Neural cell (in vitro differentiated cells): ENCODE measurements around the gene MACC1. TPM values are rescaled to one million over a fixed set of nuclear protein-coding genes. Genes with fewer than 3 reads are reported as not detected.

Experiments used
- H2AFZ ChIP-seq: fragments of 200-600, 300-800 bp; sonication (generic), shearing (Covaris generic); 2 replicates; pipeline ENCODE4 v1.6.0; 2014; ENCODE audit warnings: low read depth, mild to moderate bottlenecking, antibody characterized with exemption, low read length, moderate library complexity
- H3F3A ChIP-seq: fragments of 200-600 bp; shearing (Covaris generic); 2 replicates; pipeline ENCODE4 v1.6.1; 2016; ENCODE audit warnings: mild to moderate bottlenecking, moderate library complexity, mixed read lengths, antibody characterized with exemption, low read length; ENCODE audit not compliant: insufficient read depth, poor library complexity, severe bottlenecking
- H3K27ac ChIP-seq: fragments of 200-600, 300-800 bp; sonication (generic), shearing (Covaris generic); 2 replicates; pipeline ENCODE4 v1.5.1; 2014; ENCODE audit warnings: mild to moderate bottlenecking, low read length, moderate library complexity
- H3K27me3 ChIP-seq: fragments of 300-800, 200-600 bp; sonication (generic), shearing (Covaris generic); 2 replicates; pipeline ENCODE4 v1.6.0; 2014; ENCODE audit warnings: mild to moderate bottlenecking, low read depth, low read length, moderate library complexity; ENCODE audit not compliant: insufficient read depth
- H3K36me3 ChIP-seq: fragments of 300-800, 200-600 bp; sonication (generic), shearing (Covaris generic); 2 replicates; pipeline ENCODE4 v1.5.1; 2014; ENCODE audit warnings: mild to moderate bottlenecking, antibody characterized with exemption, low read length, moderate library complexity; ENCODE audit not compliant: insufficient read depth
- H3K4me2 ChIP-seq: fragments of 300-800, 200-600 bp; sonication (generic), shearing (Covaris generic); 2 replicates; pipeline ENCODE4 v1.6.0; 2014; ENCODE audit warnings: mild to moderate bottlenecking, low read length
- H3K4me3 ChIP-seq: fragments of 300-800, 200-600 bp; sonication (generic), shearing (Covaris generic); 2 replicates; pipeline ENCODE4 v1.5.1; 2014; ENCODE audit warnings: mild to moderate bottlenecking, low read length, moderate library complexity
- H3K79me2 ChIP-seq: fragments of 200-600 bp; shearing (Covaris generic); replicated peaks from 2 replicates; pipeline ENCODE4 v1.6.0; 2014; ENCODE audit warnings: mild to moderate bottlenecking, low read length, moderate library complexity; ENCODE audit not compliant: insufficient read depth
- H3K9ac ChIP-seq: fragments of 300-800, 200-600 bp; sonication (generic), shearing (Covaris generic); 2 replicates; pipeline ENCODE4 v1.6.1; 2016; ENCODE audit warnings: mild to moderate bottlenecking, low read length, mixed read lengths
- H3K9me2 ChIP-seq: fragments of 200-600 bp; shearing (Covaris generic); 2 replicates; pipeline ENCODE4 v1.6.1; 2016; ENCODE audit warnings: mild to moderate bottlenecking, low read length, mixed read lengths; ENCODE audit not compliant: insufficient read depth
- H3K9me3 ChIP-seq: fragments of 200-600, 300-800 bp; sonication (generic), shearing (Covaris generic); 2 replicates; pipeline ENCODE4 v1.6.1; 2016; ENCODE audit warnings: mild to moderate bottlenecking, mixed run types, low read length, moderate library complexity, mixed read lengths
- H4K20me1 ChIP-seq: fragments of 200-600 bp; shearing (Covaris generic); 2 replicates; pipeline ENCODE4 v1.6.1; 2016; ENCODE audit warnings: mild to moderate bottlenecking, mixed run types; ENCODE audit not compliant: insufficient read depth
- CTCF ChIP-seq: fragments of 450-650 bp; IDR thresholded peaks from 2 replicates; pipeline ENCODE4 v1.5.1; 2014; ENCODE audit warnings: antibody characterized with exemption, mild to moderate bottlenecking, moderate library complexity; ENCODE audit not compliant: poor library complexity, severe bottlenecking
- EP300 ChIP-seq: fragments of 450-650 bp; conservative IDR thresholded peaks from 2 replicates; pipeline ENCODE4 v1.6.1; 2014; ENCODE audit warnings: antibody characterized with exemption, mild to moderate bottlenecking, moderate library complexity; ENCODE audit not compliant: poor library complexity, severe bottlenecking
- EZH2 ChIP-seq: fragments of 200-600, 300-800 bp; shearing (Covaris generic), sonication (generic); IDR thresholded peaks from 2 replicates; pipeline ENCODE4 v1.6.1; 2014; ENCODE audit warnings: antibody characterized with exemption, low read length, borderline replicate concordance, mild to moderate bottlenecking; ENCODE audit not compliant: insufficient read depth, poor library complexity, severe bottlenecking
- MXI1 ChIP-seq: fragments of 450-650 bp; conservative IDR thresholded peaks from 2 replicates; pipeline ENCODE4 v1.6.1; 2014; ENCODE audit warnings: antibody characterized with exemption, mild to moderate bottlenecking; ENCODE audit not compliant: poor library complexity, severe bottlenecking
- POLR2AphosphoS5 ChIP-seq: IDR thresholded peaks from 2 replicates; pipeline ENCODE4 v1.6.1; 2012
- RAD21 ChIP-seq: fragments of 450-650 bp; conservative IDR thresholded peaks from 2 replicates; pipeline ENCODE4 v1.6.1; 2014; ENCODE audit warnings: antibody characterized with exemption, mild to moderate bottlenecking, moderate library complexity
- SMC3 ChIP-seq: fragments of 450-650 bp; conservative IDR thresholded peaks from 2 replicates; pipeline ENCODE4 v1.6.1; 2014; ENCODE audit warnings: antibody characterized with exemption, mild to moderate bottlenecking, moderate library complexity; ENCODE audit not compliant: poor library complexity
- TAF1 ChIP-seq: IDR thresholded peaks from 2 replicates; pipeline ENCODE4 v1.6.1; 2012; ENCODE audit warnings: low read depth
- polyA plus RNA-seq: library from polyadenylated mRNA; depleted of rRNA; stranded (reverse); fragments of >200 nt; gene quantifications from 2 replicates; pipeline ENCODE4 v1.2.3, GENCODE V29; 2014
- TF ChIP-seq, protein P1 (sequence below): IDR thresholded peaks from 2 replicates; pipeline ENCODE4 v1.6.1; 2012; ENCODE audit warnings: borderline replicate concordance

Gene MACC1
- polyA plus RNA-seq, 1 donor from 2014 or later = 0.20 TPM

- TF ChIP-seq TAF1 = no peak
- TF ChIP-seq MXI1 = no peak
Measured at GRCh38 chr7:20107582-20107981, 109.6 kb downstream of the MACC1 start (continued).

DNA sequence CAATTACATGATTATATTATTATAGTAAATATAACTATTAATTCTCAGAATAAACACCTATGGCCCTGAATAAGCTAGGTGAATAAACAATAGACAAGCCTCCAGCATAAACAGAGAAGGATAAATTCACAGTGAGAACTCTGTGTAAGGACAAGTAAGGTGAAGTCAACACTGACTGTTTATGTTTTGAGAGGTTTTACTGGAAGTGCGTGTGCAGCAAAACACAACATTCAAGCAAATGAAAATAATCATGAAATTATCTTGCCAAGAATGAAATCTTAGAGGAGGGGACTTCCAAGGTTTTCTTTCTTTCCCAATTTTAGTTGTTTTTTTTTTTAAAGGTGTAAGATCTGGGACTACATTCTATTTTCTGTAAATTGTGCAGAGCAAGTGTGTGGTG, 112.5 kb downstream of the MACC1 start:
- no peaks in the 10 kb centered on the region for H3K27me3 ChIP-seq
- peak overlapping the region; percentile 38 for H3K27ac ChIP-seq
- TF ChIP-seq EP300 = no peak
- TF ChIP-seq, protein P1, sequence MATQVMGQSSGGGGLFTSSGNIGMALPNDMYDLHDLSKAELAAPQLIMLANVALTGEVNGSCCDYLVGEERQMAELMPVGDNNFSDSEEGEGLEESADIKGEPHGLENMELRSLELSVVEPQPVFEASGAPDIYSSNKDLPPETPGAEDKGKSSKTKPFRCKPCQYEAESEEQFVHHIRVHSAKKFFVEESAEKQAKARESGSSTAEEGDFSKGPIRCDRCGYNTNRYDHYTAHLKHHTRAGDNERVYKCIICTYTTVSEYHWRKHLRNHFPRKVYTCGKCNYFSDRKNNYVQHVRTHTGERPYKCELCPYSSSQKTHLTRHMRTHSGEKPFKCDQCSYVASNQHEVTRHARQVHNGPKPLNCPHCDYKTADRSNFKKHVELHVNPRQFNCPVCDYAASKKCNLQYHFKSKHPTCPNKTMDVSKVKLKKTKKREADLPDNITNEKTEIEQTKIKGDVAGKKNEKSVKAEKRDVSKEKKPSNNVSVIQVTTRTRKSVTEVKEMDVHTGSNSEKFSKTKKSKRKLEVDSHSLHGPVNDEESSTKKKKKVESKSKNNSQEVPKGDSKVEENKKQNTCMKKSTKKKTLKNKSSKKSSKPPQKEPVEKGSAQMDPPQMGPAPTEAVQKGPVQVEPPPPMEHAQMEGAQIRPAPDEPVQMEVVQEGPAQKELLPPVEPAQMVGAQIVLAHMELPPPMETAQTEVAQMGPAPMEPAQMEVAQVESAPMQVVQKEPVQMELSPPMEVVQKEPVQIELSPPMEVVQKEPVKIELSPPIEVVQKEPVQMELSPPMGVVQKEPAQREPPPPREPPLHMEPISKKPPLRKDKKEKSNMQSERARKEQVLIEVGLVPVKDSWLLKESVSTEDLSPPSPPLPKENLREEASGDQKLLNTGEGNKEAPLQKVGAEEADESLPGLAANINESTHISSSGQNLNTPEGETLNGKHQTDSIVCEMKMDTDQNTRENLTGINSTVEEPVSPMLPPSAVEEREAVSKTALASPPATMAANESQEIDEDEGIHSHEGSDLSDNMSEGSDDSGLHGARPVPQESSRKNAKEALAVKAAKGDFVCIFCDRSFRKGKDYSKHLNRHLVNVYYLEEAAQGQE = no peak
- no peak for TF ChIP-seq EZH2
- no peak for TF ChIP-seq RAD21
- no peak for TF ChIP-seq TAF1
- no peak for TF ChIP-seq MXI1
- no peak for TF ChIP-seq CTCF
- TF ChIP-seq SMC3 = no peak
- TF ChIP-seq POLR2AphosphoS5 = no peak
- H3K4me2 ChIP-seq = no peak overlapping the region
- H3F3A ChIP-seq = peaks cover 9% of the 10 kb centered on the region
- no peaks in the 10 kb centered on the region for H4K20me1 ChIP-seq
- H3K9ac ChIP-seq = no peak overlapping the region
- H3K4me3 ChIP-seq = no peak overlapping the region
- no peaks in the 10 kb centered on the region for H3K9me3 ChIP-seq
- no peak overlapping the region for H2AFZ ChIP-seq
- no peaks in the 10 kb centered on the region for H3K79me2 ChIP-seq
- H3K9me2 ChIP-seq = no peaks in the 10 kb centered on the region
- H3K36me3 ChIP-seq = no peaks in the 10 kb centered on the region

DNA sequence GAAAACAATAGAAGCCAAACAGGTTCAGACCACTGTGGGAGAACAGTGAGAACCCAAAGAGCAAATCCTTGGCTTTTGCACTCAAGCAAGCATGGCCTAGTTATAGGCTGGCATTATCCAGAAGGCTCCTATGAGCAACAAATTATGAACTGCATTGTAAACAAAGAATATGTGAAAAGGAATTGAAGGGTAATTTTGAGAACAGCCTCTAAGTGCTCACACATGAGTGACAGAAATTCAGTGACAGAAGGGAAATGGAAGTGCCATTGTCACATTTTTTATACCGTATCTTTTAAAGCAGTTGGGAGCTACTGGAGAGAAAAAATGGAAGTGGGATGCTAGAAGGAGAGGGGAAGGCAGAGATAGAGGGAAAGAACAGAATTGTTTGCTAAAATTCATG, 114.2 kb downstream of the MACC1 start:
- TF ChIP-seq MXI1 = no peak
- peak; percentile 95 for TF ChIP-seq EP300
- TF ChIP-seq RAD21 = peak; percentile 41
- TF ChIP-seq CTCF = no peak
- peak; percentile 88 for TF ChIP-seq POLR2AphosphoS5
- peak; percentile 44 for TF ChIP-seq SMC3
- TF ChIP-seq TAF1 = no peak
- TF ChIP-seq EZH2 = no peak
- TF ChIP-seq, protein P1 = no peak
- Histone ChIP-seq H3K9ac (peak overlapping the region; percentile 27), H3K27me3 (no peaks in the 10 kb centered on the region), H3K4me2 (no peak overlapping the region), H3K4me3 (no peak overlapping the region), H3K36me3 (no peaks in the 10 kb centered on the region), H3K9me2 (no peaks in the 10 kb centered on the region), H4K20me1 (no peaks in the 10 kb centered on the region), H3K79me2 (no peaks in the 10 kb centered on the region), H3K27ac (peak overlapping the region; percentile 83), H3K9me3 (no peaks in the 10 kb centered on the region), H2AFZ (peak overlapping the region; percentile 2), H3F3A (peaks cover 9% of the 10 kb centered on the region)
